Activated T-helper 1 cell treated with Interleukin-2 at 50 U/mL for 16 hours (primary cell): Measurements from ENCODE around the gene EFTUD2.
A peak's percentile ranks its signal among the peaks of the same experiment; 100 is the strongest.
"Not testable (repeated sequence)": the region's sequence is repeated elsewhere in the genome, so short reads cannot be mapped to it uniquely, and the experiment has no call there.

Source experiments
- DNase-seq: peaks from one replicate; pipeline ENCODE4 v3.0.0-alpha.2; 2020; ENCODE audit warnings: low read depth

Gene EFTUD2

DNA sequence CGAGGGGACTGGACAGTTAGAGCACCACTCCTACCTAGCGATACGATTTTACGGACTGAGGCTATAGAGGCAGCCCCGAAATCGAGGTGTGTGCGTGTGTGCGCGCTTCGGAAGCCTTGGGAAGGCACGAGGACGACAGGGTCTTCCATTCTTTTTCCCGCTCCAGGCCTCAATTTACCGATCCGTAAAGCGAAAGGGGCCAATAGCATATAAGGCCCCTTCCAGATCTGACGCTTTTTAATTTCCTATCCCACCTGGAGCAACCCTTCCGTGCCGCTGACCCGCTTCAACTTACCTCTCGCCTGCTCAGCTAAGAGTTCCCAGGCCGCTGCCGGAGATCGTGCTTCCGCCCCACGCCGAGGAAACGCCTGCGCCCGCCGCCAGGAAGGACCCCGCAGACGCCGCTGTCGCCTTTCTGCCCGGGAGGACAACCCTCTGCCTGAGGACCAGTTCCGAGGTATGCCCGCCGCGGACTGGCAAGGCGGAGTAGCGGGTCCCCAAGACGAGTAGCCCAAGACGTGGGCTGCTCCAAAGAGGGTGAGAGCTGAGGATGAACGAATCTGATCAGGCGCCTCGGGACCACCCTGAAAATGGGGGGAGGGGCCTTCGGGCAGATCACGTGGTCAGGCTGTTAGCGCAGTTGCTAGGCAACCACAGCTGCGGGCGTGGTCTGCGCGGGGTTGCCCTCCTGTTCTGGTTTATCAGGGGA lies at the start of gene EFTUD2:
TSS of gene EFTUD2 (minus strand) at position 372 of the 709 bp plus-strand sequence. CDS start 4,924 bp downstream, outside the sequence.
- peak; percentile 86 for DNase-seq

DNA sequence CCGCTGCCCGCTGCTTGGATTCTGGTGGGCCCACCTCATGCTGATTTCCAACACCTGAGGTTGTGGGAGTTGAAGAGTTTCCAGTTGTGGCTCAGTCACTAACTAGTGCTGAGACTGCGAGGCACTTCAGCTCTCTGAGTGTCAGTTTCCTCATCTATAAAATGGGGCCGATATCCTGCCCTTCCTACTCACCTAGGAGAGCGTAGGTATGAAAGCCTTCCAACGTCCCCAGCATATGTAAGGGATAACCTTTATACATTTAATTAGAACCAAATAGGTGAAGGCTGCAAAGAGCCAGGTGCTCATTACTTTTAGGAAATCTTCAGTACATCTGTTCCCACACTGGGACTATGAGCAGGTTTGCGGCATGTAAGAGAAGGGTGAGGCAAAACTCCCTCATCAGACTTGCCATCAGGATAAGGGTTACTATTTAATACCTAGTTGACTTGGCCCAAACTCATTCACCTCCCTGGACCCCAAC lies 49.1 kb upstream of the EFTUD2 start:
- DNase-seq, result no peak

DNA sequence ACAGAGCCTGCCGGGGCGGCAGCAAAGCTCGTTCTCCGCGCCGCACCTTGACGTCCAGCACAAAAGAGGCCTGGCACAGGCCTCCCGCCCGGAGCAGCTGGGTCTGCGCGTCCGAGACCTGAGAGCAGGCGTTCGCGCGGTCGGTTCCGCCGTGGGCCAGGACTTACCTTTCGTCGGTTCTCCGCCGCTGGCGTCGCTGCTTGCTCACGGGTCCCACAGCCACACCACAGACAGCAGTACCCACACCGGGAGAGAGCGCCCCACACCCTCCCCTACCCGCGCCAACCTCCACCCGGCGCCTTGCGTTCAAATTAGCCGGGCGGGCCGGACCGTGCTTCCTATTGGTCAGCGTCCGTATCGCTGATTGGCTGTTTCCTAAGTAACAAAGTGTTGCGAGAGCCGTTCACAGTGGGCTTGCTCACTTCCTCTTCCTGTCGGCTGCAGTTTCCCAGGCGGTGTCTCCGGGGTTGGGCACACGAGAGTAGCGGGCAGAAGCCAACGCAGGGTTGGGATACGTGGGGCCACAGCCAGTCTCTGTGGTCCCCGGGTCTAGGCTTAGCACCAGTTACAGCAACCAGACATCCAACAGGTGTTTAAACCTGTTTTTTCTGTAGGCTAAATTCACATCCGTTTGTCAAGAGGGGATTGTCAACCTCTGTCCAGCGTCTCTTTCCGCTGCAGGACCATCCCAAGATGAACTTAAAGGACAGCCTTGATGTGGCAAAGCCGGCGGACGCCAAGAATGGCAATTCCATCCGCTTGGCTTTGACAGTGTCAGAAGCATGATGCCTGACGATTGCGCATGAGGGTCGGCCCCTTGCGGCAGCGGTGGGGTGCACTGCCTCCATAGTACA lies 48.4 kb upstream of the EFTUD2 start, which contains the start of gene KIF18B:
TSS of gene KIF18B (minus strand) at position 313 of the 854 bp plus-strand sequence. CDS start 11,429 bp downstream, outside the sequence.
- DNase-seq, result peak; percentile 77

DNA sequence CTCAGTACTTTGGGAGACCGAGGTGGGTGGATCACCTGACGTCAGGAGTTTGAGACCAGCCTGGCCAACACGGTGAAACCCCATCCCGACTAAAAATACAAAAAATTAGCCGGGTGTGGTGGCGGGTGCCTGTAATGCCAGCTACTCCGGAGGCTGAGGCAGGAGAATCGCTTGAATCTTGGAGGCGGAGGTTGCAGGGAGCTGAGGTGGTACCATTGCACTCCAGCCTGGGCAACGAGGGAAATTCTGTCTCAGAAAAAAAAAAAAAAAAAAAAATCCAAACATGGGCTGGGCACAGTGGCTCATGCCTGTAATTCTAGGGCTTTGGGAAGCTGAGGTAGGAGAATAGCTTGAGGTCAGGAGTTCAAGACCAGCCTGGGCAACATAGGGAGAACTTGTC lies 46.4 kb upstream of the EFTUD2 start:
- not testable (repeated sequence) for DNase-seq

DNA sequence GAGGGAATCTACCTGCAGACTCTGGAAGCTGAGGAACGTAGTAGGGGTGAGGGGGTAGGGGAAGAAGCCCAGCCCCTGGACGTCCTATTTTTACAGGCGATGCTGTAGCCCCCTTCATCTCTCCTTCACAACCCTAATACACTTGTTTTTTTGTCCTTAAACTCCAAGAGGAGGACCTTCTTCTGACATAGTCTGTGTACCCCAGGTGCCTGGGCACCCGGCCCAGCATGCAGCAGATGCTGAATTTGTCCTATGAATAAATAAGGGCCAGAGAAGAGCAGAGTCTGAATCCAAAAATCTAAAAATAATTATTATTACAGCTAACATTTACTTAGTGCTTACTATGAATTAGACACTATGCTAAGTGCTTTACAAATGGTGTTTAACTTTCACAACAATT lies 43.2 kb upstream of the EFTUD2 start:
- DNase-seq, result no peak

DNA sequence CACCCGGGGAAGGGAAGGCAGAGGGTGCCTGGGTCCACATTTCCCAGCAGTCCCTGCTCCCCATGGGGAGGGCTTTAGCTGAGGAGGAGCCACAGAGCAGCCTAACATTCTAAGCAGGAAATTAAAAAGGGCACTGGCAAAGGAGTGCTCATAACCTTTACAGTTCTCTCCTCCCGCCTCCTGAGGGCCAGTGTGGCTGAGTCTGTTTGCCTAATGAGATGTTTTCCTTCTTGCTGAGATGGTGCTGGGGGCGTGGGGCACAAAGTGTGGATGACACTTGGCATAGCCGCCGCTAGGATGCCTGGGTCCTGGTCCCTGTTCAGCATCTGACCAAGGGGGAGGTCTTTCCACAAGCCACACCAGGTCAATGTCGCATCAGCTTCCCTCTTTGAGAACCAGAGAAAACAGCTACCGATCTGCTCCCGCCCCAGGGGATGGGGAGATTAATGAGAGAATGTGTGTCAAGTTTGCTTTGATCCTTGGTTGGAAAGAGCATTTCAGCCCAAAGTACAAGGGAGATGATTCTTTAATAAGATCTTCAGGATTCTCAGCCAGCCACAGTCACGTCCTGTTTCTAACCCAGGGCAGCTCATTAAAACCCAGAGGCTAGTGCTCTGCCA lies 42.6 kb upstream of the EFTUD2 start:
- DNase-seq, result no peak

DNA sequence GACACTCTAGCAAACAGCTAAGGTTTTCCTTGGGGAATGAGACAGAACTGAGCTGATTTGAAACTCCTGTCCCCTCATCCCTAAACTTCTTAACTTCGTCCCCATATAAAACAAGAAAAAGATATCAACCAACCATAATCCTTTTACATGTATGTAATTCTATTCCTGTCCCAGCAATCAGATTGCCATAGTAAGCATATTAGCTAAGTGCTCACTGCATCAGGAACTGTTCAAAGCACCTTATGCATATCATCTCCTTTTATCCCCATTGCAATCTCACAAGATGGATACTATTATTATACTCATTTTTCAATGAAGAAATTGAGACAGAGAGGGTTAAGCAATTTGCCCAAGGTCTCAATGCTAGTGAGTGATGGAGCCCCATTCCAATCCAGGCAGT lies 41.5 kb upstream of the EFTUD2 start:
- DNase-seq, result no peak

DNA sequence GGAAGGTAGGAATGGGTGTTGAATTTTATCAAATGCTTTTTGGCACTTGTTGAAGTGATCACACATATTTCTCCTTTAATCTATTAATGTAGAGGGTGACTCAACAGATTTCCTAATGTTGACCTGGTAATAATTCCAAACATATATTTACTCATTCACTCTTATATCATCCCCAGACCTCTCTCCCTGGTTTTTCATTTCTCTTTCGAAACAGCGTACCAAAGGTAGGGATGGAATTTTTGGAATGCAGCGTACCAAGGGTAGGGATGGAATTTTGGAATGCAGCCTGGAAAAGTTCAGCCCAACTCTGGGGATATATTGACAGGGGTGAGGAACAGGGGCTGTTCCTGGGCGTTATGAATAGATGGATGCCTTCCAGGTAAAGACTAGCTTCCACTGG lies 41.1 kb upstream of the EFTUD2 start:
- no peak for DNase-seq

DNA sequence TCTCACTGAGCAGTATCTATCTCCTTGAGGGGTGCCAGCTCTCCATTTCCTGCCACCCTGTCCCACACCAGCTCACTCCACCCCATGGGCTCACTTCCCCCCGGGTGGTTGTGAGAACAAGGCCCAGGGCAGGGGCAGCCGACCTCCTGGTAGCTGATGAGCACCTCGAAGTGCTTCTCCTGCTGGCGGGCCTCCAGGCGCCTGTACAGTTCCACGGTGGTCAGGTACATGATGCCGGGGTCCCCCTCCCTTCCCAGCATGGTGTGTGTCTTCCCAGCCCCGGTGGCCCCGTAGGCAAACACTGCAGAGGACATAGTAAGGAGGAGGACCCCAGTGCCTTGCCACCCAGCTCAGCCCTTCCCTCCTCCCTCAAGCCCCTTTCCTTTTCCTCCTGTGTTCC lies 35.9 kb upstream of the EFTUD2 start:
- DNase-seq, result no peak

DNA sequence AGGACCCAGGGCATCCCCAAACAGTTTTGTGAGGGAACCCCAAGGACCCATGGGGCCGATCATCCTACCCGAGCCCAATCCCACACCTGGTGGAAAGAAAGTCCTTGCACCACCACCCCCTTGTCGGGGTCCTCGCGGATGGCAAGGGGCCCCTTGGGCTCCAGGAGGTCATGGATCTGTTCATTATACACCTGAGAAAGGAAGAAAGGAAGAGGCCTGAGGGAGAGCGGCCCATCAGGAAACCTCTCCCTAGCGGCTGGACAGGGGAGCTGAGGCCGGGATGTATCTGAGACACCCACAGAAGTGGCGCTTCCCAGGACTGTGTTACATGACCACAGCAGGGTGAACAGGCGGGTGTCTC lies 35.5 kb upstream of the EFTUD2 start:
- no peak for DNase-seq

DNA sequence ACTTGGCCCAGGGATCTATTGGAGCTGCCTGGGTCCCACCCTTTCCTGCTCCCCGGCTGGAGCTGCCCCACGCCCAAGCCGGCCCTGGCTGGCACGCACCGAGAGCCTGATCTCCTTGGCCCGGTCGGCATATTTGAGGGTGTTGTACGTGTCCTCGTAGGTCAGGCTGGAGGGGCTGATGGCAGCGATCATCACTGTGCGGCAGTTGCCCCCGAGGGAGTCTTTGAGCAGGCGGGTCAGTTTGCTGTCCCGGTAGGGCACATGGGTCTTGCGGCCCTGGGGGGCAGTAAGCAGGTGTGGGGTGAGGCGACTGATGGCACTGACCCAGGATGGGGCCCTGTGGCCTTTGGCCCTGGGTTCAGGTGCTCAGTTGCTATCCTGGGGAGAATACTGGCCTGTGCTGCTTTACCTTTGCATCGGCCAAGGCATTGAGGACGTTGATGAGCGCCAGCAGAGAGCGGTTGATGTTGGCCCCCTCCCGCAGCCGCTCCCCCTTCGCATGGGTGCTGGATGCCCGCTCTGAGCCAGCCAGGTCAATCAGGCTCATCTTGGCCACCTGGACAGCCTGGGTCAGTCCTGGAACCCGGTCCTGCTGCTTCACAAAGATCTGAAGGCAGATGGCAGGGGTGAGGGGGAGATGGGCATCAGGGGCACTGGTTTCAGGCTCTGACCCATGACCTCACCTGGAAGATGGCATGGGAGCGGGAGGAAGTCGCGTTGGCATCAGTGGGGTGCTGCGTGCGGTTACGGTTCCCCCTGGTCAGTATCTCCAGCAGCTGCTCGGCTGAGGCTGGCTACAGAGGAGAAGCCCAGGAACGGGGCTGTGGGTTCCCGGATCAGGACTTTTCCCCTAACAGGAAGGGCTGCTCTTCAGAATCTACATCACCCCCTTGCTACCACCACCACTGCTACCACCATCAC lies 34.8 kb upstream of the EFTUD2 start:
- DNase-seq, result no peak

DNA sequence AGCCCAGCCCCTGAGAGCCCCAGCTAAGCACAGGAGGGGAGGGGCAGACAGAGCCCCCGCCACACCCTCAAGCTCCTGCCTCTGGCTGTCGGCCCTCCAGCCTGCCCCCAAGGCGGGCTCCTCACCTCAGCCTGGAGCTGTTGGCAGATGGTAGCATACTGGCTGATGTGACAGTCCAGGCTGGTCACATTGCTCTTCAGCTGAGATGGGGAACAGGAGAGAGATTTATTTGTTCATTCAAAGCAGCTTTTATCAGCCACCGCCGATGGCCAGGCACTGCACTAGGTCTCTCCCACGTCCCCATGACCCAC lies 33.5 kb upstream of the EFTUD2 start:
- no peak for DNase-seq

DNA sequence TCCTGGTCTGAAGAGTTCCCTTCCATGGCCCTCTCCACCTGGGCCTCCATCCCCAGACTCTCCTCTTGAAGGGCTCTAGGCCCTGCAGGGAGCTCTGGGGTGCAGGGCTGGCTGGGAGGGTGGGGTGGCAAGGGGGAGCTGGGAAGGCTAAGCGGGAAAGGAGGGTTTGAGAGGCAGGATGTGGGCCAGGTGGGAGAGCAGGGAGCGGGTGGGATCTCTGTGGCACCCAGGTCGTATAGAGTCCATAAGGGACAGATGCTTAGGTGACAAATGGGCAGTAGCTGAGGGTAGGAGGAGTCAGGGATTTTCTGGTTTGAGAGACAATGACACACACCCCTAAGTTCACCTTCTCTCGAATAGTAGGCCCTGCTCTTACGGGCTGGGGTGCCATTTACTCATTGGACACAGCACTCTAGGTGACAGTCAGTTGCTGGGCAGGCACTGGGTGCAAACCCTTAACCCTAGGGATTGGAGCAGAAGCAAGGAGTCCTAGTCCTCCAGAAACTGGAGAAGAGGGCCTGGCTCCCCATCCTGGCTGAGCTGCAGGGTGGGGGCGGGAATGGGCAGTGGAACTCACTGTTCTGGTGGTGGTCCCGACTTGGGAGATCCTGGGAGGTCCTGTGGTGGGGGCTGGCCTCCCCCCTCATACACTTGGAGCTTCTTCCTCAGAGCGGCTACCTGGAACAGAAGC lies 33.0 kb upstream of the EFTUD2 start:
- no peak for DNase-seq

DNA sequence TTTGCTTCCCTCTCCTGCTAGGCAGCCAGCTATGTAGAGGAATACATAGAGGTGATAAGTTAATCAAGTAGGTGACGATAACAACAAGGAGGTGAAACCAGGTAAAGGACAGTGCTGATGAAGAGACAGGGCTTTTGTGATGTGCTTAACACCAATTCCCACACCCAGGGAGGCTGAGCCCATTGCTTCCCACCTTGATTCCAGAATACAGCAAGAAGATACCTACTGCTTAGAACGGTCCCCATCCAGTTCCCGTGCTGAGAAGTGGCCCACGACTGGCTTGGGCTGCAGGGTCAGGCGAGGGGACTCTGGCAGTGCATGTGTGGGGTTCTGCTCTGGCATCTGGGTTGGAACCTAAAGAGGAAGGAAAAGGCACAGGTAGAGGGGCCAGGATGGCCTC lies 32.1 kb upstream of the EFTUD2 start:
- DNase-seq, result no peak

DNA sequence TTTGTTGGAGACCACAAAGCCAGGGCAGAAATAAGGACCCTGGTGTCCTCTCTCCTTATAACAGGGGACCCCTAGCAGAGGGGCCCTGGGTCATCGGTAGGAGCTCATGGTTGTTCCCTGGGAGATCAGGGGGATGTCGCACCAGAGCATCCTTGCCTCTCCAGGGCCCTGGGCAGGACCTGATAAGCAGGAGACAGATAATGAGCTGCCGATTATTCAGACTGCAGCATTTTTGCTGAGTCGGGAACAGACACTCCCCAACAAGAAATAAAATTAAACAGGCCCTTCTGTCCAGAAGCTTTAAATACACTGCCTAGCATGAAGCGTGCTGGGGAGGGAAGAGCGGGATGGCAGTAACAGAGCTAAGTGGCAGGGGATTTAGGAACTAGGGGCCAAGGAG lies 31.4 kb upstream of the EFTUD2 start:
- DNase-seq, result no peak

DNA sequence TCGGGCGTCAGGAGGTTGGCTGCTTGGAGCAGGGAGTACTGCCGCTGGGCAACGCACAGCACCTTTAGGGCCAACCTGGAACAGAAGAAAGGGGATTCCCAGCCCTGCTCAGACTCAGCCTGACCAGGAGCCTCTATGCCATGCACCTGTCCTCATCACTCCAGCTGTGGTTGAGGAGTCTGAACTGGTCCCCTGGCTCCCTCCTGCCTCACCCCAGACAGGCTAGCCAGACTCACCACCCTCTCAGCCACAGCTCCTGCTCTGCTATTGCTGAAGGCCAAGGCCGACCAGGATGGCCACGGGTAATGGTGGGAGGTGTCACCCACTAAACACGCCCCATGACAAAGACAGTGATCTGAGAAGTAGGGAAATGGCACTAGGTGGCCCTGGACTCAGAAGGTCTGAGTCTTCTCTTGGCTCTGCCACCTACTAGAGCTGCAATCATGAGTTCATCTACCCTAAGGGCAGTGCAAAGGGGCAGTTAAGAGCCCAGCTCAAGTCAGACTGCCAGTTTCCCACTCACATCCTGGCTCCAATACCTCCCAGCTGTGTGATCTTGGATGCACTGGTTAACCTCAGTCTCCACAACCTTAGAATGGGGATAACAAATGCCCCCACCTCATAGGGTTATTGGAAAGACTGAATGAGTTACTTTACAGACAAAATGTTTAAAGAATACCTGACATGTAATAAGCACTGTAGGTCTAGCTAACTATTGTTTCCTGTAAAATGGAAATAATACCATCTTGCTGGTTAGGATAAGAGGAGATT lies 29.9 kb upstream of the EFTUD2 start:
- no peak for DNase-seq

DNA sequence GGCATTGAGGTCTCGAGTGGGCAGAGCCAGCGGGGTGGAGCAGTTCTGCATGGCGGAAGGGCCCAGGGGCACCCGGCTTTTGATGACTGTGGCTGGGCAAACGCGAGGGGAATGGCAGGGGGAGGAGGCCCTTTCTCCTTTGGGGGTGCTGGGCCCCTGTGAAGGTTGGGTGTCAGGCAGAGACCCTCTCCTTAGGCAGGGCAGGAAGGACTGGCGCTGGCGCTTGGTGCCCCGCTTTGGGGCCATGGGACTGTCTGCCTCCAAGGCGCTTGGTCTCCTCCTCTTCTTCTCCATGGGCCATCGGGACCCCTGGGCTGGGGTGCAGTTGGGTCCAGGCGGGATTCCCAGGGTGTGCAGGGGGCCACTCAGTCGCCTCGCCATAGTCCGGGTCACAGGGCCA lies 28.9 kb upstream of the EFTUD2 start:
- DNase-seq, result no peak

DNA sequence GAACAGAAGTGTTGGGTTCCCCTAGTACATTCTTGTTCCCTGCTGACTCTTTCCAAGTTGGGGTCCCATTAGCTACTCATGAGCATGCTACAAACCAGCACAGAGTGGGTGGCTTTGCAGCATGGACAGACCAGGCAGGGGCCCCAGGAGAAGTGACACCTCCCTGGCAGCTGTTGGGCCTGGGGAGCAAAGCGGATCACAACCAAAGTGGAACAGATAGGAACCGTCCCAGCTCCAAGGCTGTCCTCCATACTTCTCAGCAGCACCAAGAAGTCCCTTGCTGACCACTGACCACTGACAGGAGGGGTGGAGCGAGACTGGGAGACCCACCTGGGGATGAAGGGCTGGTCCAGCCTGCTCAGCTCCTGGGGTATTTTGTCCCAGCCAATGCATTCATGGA lies 28.5 kb upstream of the EFTUD2 start:
- no peak for DNase-seq

DNA sequence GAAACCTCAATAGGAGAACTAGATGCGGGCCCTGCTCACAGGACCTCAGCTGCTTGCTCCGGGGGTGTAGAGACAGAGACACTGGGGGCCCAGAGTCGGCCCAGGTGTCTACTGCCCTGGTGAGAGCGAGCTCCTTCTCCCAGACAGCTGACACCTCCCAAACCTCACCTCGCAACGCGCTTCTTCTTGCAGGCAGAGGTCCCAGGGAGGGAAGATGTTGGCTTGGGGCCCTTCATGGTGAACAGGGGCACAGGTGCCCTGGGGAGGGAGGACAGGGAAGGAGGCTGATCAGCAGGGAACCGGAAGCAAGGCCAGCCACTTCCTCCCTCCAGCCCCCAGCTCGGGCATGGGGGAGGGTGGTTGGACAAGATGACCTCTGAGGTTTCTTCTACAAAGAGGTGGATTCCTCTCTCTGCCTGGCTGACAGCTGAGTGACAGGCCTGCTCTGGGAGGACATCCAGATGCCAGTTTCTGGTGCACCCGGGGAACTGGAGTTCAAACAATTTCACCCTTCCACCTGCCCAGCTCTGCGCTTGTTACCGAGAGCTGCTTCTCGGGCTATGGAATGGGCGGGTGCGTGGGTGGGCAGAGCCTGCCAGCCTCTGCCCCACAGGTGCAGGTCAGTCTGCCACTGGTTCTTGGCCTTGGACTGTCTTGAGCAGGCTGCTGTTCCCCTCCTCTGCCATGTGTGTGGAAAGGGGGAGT lies 27.7 kb upstream of the EFTUD2 start:
- no peak for DNase-seq
